K562 (cell line): ENCODE results near the gene KLHDC10. TPM values are rescaled to one million over a fixed set of nuclear protein-coding genes. Genes with fewer than 3 reads are reported as not detected.
A peak's percentile ranks its signal among the peaks of the same experiment; 100 is the strongest.

Source experiments
- DPF2 ChIP-seq: fragments of 450-650 bp; IDR thresholded peaks from 2 replicates; pipeline ENCODE4 v1.6.1; 2016
- HDAC1 ChIP-seq, 2 experiments: fragments of 450-650 bp; IDR thresholded peaks; 2 replicates each; pipeline ENCODE4 v1.6.1; 2016 to 2017; ENCODE audit warnings: inconsistent platforms in 1 of 2, mild to moderate bottlenecking in 1 of 2, moderate library complexity in 1 of 2
- HDAC2 ChIP-seq: fragments of 450-650 bp; IDR thresholded peaks from 2 replicates; pipeline ENCODE4 v1.6.1; 2016; ENCODE audit warnings: mild to moderate bottlenecking
- HDAC8 ChIP-seq: fragments of 450-650 bp; IDR thresholded peaks from 2 replicates; pipeline ENCODE4 v1.6.1; 2016; ENCODE audit warnings: mild to moderate bottlenecking, missing genetic modification characterization, moderate library complexity, missing compliant biosample characterization
- SAP30 ChIP-seq: fragments of 200-600 bp; sonication (generic); IDR thresholded peaks from 2 replicates; pipeline ENCODE4 v1.6.1; 2012; ENCODE audit warnings: borderline replicate concordance, low read depth, mild to moderate bottlenecking, moderate library complexity, low read length, control low read depth, inconsistent platforms; ENCODE audit not compliant: insufficient read depth, poor library complexity, severe bottlenecking
- SMARCB1 ChIP-seq: IDR thresholded peaks from 2 replicates; pipeline ENCODE4 v1.6.1; 2011; ENCODE audit warnings: improper control_type of control experiment, low read depth; ENCODE audit not compliant: insufficient read length
- ZBTB17 ChIP-seq: fragments of 450-650 bp; formaldehyde crosslinking; IDR thresholded peaks from 2 replicates; pipeline ENCODE4 v1.4.0; 2020; ENCODE audit warnings: mild to moderate bottlenecking
- ZBTB40 ChIP-seq, 2 experiments: fragments of 450-650 bp in 1 of 2; sonication (generic) in 1 of 2; formaldehyde crosslinking in 1 of 2; IDR thresholded peaks; 2 replicates each; pipeline versions ENCODE4 v1.7.1 to v1.9.0; 2016 to 2022; ENCODE audit warnings: inconsistent platforms in 1 of 2, mild to moderate bottlenecking in 1 of 2, missing genetic modification reagents in 1 of 2
- ZNF197 ChIP-seq: fragments of 200-800 bp; sonication (Bioruptor generic); IDR thresholded peaks from 2 replicates; pipeline ENCODE4 v1.6.1; 2016; ENCODE audit warnings: low read depth, missing genetic modification characterization, missing compliant biosample characterization
- ZNF518B ChIP-seq: fragments of 250-450 bp; sonication (Bioruptor Pico); IDR thresholded peaks from 2 replicates; pipeline ENCODE4 v1.5.0; 2021; ENCODE audit warnings: mild to moderate bottlenecking, moderate library complexity
- ZNF740 ChIP-seq, 3 experiments: fragments of 200-800 bp in 1 of 3; sonication (Bioruptor generic) in 1 of 3; sonication (generic) in 1 of 3; formaldehyde crosslinking in 1 of 3; IDR thresholded peaks; 2 replicates each; pipeline versions ENCODE4 v1.6.1 to v1.8.0; 2016 to 2022; ENCODE audit warnings: mild to moderate bottlenecking in 2 of 3, missing compliant biosample characterization in 2 of 3, missing genetic modification characterization in 2 of 3, missing genetic modification reagents in 1 of 3
- ZSCAN32 ChIP-seq: fragments of 450-650 bp; formaldehyde crosslinking; IDR thresholded peaks from 2 replicates; pipeline ENCODE4 v1.4.0; 2020; ENCODE audit warnings: mild to moderate bottlenecking, moderate library complexity
- polyA plus RNA-seq, 8 experiments: library from polyadenylated mRNA; depleted of rRNA in 4 of 8; stranded (reverse) in 5 of 8; unstranded in 3 of 8; fragments of >200 nt; fragmentation: Nextera tagmentation in 2 of 8; fragmentation: Illumina TruSeq in 1 of 8; extraction: Ambion mirVana in 2 of 8; extraction: Trizol in 1 of 8; gene quantifications; 2 replicates each; pipeline versions ENCODE4 v1.2.1 to v1.2.3, GENCODE V29; 2011 to 2014; ENCODE audit warnings: inconsistent platforms in 1 of 8, missing spikeins in 1 of 8
- total RNA-seq, 7 experiments: library from RNA; depleted of rRNA in 6 of 7; stranded (reverse); fragments of >200 nt in 6 of 7; fragmentation: Illumina TruSeq in 2 of 7; extraction: Trizol in 2 of 7; gene quantifications; 2 replicates each; pipeline versions ENCODE4 v1.2.1 to v1.2.3, GENCODE V29; 2011 to 2021; ENCODE audit warnings: low replicate concordance in 1 of 7

The KLHDC10 gene
- total and polyA plus RNA-seq, 9 of the 15 experiments (the other 6 are each of a cell fraction or from before 2014, with no cell fraction given): 9.8 to 80.5 (median 31.4) TPM

- TF ChIP-seq HDAC8 (0 out of 2 replicates have a peak, but pooled peaks have one; percentile 40), ZNF197 (CRISPR knock-in tag) (no peak), HDAC2 (peak; percentile 95), DPF2 (peak; percentile 68), SMARCB1 (no peak), ZNF740 (CRISPR knock-in tag; IDR thresholded peaks at IDR 0.05) (no peak), ZNF740 (tag; IDR thresholded peaks at IDR 0.05) (no peak), ZSCAN32 (CRISPR knock-in tag) (no peak), ZBTB17 (CRISPR knock-in tag) (no peak), ZBTB40 (IDR thresholded peaks at IDR 0.05) (no peak), ZBTB40 (CRISPR knock-in tag; IDR thresholded peaks at IDR 0.05) (no peak), ZNF518B (no peak), SAP30 (no peak), HDAC1 (IDR thresholded peaks at IDR 0.05) (peak; percentile 88 to 97)
Measured at GRCh38 chr7:130131964-130132875, 61.9 kb downstream of the KLHDC10 start (continued).
